Gastrocnemius medialis (tissue), 4 donors: Measurements from ENCODE around the gene SSR2. TPM values are rescaled to one million over a fixed set of nuclear protein-coding genes. Genes with fewer than 3 reads are reported as not detected.

Experiments
- ATAC-seq, 2 donors: fragments of 150-250 bp; one replicate each; pipeline ENCODE4 v1.9.1; 2016
- DNase-seq, 2 donors: peaks; one replicate each; pipeline ENCODE4 v3.0.0-alpha.2; 2019
- H3K27ac ChIP-seq, 4 donors: fragments of 200-600 bp; sonication (generic); 1 replicate in 1 of 4; 2 replicates in 3 of 4; pipeline ENCODE4 v1.5.1; 2016 to 2018; ENCODE audit warnings: mild to moderate bottlenecking in 2 of 4, moderate library complexity in 1 of 4
- H3K27me3 ChIP-seq, 3 donors: fragments of 200-600 bp; sonication (generic) in 2 of 3; 1 replicate in 1 of 3; 2 replicates in 2 of 3; pipeline versions ENCODE4 v1.5.1 to v1.6.0; 2016 to 2019; ENCODE audit warnings: mild to moderate bottlenecking in 1 of 3, moderate library complexity in 1 of 3
- H3K36me3 ChIP-seq, 2 donors: fragments of 200-600 bp; sonication (generic) in 1 of 2; one replicate each; pipeline ENCODE4 v1.5.1; 2017 to 2018
- H3K4me1 ChIP-seq, 2 donors: fragments of 200-600 bp; sonication (generic) in 1 of 2; one replicate each; pipeline ENCODE4 v1.5.1; 2016 to 2017; ENCODE audit warnings: mild to moderate bottlenecking in 2 of 2
- H3K4me3 ChIP-seq, 4 donors: fragments of 200-600 bp; sonication (generic) in 3 of 4; 1 replicate in 1 of 4; 2 replicates in 3 of 4; pipeline ENCODE4 v1.5.1; 2016 to 2019; ENCODE audit warnings: mild to moderate bottlenecking in 2 of 4
- H3K9me3 ChIP-seq, 3 donors: fragments of 200-600 bp; sonication (generic) in 2 of 3; 1 replicate in 1 of 3; 2 replicates in 2 of 3; pipeline ENCODE4 v1.5.1; 2016 to 2019
- CTCF ChIP-seq, 5 experiments: fragments of 450-650 bp in 3 of 5; fragments of 200-600 bp in 2 of 5; sonication (generic) in 2 of 5; IDR thresholded peaks in 4 of 5; conservative IDR thresholded peaks in 1 of 5; 1 replicate in 4 of 5; 2 replicates in 1 of 5; pipeline ENCODE4 v1.5.1; 2016 to 2019; ENCODE audit warnings: antibody characterized with exemption in 5 of 5, mild to moderate bottlenecking in 3 of 5, moderate library complexity in 3 of 5
- POLR2A ChIP-seq, 2 donors: fragments of 450-650 bp; IDR thresholded peaks; one replicate each; pipeline ENCODE4 v1.6.1; 2017; ENCODE audit warnings: antibody characterized with exemption in 2 of 2, mild to moderate bottlenecking in 2 of 2, moderate library complexity in 2 of 2
- in situ Hi-C, 4 donors: fragments of 200-750 bp; cut with MboI; loops; one replicate each; pipeline versions ENCODE4 v1.15.0 to v1.8.0; 2017; ENCODE audit warnings: low sequenced_read_pairs in 4 of 4
- intact Hi-C: fragments of 100-400 bp; cut with DNase I; formaldehyde crosslinking; loops from one replicate; pipeline ENCODE4 v1.15.1; 2023; ENCODE audit warnings: low total_unique reads
- total RNA-seq, 4 donors: library from RNA; depleted of rRNA; stranded (reverse); fragments of >200 nt; gene quantifications; one replicate each; pipeline versions ENCODE4 v1.1.0 to v1.2.3, GENCODE V29; 2016

The SSR2 gene
- total RNA-seq, 4 donors from 2014 or later = 70.6 to 118 (median 108) TPM

- DNase-seq = no peak
- TF ChIP-seq CTCF (IDR thresholded peaks at IDR 0.05 in 4 of 5, conservative IDR thresholded peaks at IDR 0.05 in 1 of 5) (no peak), POLR2A (IDR thresholded peaks at IDR 0.05) (no peak)
- H3K27ac ChIP-seq = no peak overlapping the region
- peaks cover 3 to 61% of the 10 kb centered on the region in 2 donors for H3K36me3 ChIP-seq
- H3K4me1 ChIP-seq = peaks cover 0 to 6% of the 10 kb centered on the region in 2 donors
- no peaks in the 10 kb centered on the region for H3K27me3 ChIP-seq
- H3K4me3 ChIP-seq = no peak overlapping the region
- in situ Hi-C loops = no loop called here
- H3K9me3 ChIP-seq = no peaks in the 10 kb centered on the region
- intact Hi-C loops = no loop called here
- ATAC-seq = no peak
Measured at GRCh38 chr1:156009404-156009803, 11.3 kb downstream of the SSR2 start.

GRCh38 chr1:156006666-156007376 is 13.9 kb downstream of the SSR2 start:
- in situ Hi-C loops (no loop called here), intact Hi-C loops (no loop called here)
- no peak for DNase-seq
- Histone ChIP-seq H3K27ac (no peak overlapping the region), H3K4me3 (no peak overlapping the region), H3K27me3 (no peaks in the 10 kb centered on the region), H3K4me1 (peaks cover 0 to 6% of the 10 kb centered on the region in 2 donors), H3K36me3 (peaks cover 3 to 35% of the 10 kb centered on the region in 2 donors), H3K9me3 (no peaks in the 10 kb centered on the region)
- TF ChIP-seq CTCF (IDR thresholded peaks at IDR 0.05 in 4 of 5, conservative IDR thresholded peaks at IDR 0.05 in 1 of 5) = no peak
- TF ChIP-seq POLR2A (IDR thresholded peaks at IDR 0.05) = no peak
- no peak for ATAC-seq

GRCh38 chr1:156004843-156005584 is 15.7 kb downstream of the SSR2 start:
- no peak overlapping the region for H3K4me3 ChIP-seq
- intact Hi-C loops (no loop called here), in situ Hi-C loops (no loop called here)
- H3K36me3 ChIP-seq = peaks cover 0 to 17% of the 10 kb centered on the region in 2 donors
- H3K4me1 ChIP-seq = peaks cover 0 to 6% of the 10 kb centered on the region in 2 donors
- ATAC-seq (no peak), DNase-seq (no peak)
- H3K9me3 ChIP-seq = no peaks in the 10 kb centered on the region
- TF ChIP-seq CTCF (IDR thresholded peaks at IDR 0.05 in 4 of 5, conservative IDR thresholded peaks at IDR 0.05 in 1 of 5) = no peak
- no peak for TF ChIP-seq POLR2A (IDR thresholded peaks at IDR 0.05)
- no peaks in the 10 kb centered on the region for H3K27me3 ChIP-seq
- H3K27ac ChIP-seq = no peak overlapping the region

GRCh38 chr1:156003923-156004188 is 16.9 kb downstream of the SSR2 start:
- peaks cover 0 to 3% of the 10 kb centered on the region in 2 donors for H3K4me1 ChIP-seq
- H3K4me3 ChIP-seq = no peak overlapping the region
- H3K9me3 ChIP-seq = no peaks in the 10 kb centered on the region
- no peak overlapping the region for H3K27ac ChIP-seq
- in situ Hi-C loops (no loop called here), intact Hi-C loops (no loop called here)
- H3K27me3 ChIP-seq = no peaks in the 10 kb centered on the region
- H3K36me3 ChIP-seq = peaks cover 0 to 5% of the 10 kb centered on the region in 2 donors
- no peak for ATAC-seq
- no peak for TF ChIP-seq POLR2A (IDR thresholded peaks at IDR 0.05)
- no peak for TF ChIP-seq CTCF (IDR thresholded peaks at IDR 0.05 in 4 of 5, conservative IDR thresholded peaks at IDR 0.05 in 1 of 5)
- DNase-seq = no peak
